ENCODE measurements around the gene SIRT5.

DNA sequence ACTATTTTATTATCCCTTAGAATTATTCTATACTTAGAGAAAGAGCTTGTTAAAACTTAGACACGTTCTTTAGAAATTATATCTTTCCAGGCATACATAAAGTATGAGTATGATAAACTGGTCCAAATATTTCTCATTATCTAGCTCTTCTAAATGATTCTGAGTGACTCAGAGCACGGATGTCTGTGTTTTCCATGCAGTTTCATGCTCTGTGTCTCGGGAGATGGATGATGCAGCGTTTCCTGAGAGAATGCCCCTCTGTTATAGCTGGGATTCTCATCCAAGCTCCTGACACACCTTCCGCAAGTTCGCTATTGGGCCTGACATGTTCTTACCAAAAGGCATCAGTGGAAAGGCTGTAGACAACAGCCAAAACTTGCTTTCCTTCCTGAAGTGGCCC, 19.3 kb downstream of the SIRT5 start:
- TF ChIP-seq EZH2 (IDR thresholded peaks at IDR 0.05; ENCODE audit: low read depth, unreplicated experiment) (no peak), EZH2phosphoT487 (IDR thresholded peaks at IDR 0.05; ENCODE audit: unreplicated experiment) (no peak)
- TF ChIP-seq, protein P1, sequence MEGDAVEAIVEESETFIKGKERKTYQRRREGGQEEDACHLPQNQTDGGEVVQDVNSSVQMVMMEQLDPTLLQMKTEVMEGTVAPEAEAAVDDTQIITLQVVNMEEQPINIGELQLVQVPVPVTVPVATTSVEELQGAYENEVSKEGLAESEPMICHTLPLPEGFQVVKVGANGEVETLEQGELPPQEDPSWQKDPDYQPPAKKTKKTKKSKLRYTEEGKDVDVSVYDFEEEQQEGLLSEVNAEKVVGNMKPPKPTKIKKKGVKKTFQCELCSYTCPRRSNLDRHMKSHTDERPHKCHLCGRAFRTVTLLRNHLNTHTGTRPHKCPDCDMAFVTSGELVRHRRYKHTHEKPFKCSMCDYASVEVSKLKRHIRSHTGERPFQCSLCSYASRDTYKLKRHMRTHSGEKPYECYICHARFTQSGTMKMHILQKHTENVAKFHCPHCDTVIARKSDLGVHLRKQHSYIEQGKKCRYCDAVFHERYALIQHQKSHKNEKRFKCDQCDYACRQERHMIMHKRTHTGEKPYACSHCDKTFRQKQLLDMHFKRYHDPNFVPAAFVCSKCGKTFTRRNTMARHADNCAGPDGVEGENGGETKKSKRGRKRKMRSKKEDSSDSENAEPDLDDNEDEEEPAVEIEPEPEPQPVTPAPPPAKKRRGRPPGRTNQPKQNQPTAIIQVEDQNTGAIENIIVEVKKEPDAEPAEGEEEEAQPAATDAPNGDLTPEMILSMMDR (conservative IDR thresholded peaks at IDR 0.05; ENCODE audit: low read depth in 2 of 2), result no peak

All from GM23338 (cell line).